Measurements from ENCODE around the gene MYH9. TPM values are rescaled to one million over a fixed set of nuclear protein-coding genes. Genes with fewer than 3 reads are reported as not detected.

Gene MYH9
- 100 to 1,000 TPM; 241 to 387 (median 358) TPM for total RNA-seq

DNA sequence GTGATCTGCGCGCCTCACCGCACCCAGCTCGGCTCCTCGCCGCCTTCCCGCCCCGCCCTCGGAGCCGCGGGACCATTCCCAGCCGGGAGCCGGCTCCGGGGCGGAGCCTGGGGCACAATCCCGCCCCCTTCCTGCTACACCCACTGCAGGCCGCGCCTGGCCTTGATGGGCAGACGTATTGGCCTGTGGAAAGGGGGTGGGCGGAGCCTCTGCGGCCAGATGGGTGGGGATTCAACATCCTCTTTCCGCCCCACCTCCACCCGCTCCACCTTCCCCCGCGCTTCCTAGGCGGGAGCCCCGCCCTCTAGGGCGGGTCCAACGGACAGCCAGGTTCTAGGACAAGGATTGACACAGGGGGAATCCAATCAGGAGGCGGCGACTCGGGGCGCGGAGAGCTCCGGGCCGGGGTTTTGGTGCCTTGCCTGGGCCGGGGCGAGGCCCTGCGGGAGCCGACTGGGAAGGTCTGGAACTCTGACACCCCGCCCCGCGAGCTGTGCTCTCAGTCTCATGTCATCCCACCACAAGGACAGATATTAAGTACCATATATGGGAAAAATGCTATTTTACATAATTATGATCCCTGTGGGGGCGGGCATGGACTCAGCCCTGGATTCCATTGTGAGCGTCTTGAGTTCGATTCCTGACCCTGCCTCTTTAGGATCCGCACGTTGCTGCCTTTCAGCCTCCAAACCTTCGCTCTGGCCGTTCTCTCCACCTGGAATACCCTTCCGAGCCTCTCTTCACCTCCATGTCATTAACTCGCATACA lies at the start of gene MYH9:
Gene MYH9 (minus strand): TSS at position 9 of the 768 bp plus-strand sequence. CDS start 38,731 bp downstream, outside the sequence.
- peak; percentile 100 for DNase-seq (ENCODE audit: extremely low spot score)
- Histone ChIP-seq H3K36me3 (peaks cover 0 to 5% (median 0%) of the 10 kb centered on the region in 4 donors), H3K27me3 (no peaks in the 10 kb centered on the region), H3K27ac (replicated peaks in 1 of 4) (peak within 1 kb of the TSS; percentile 95 to 100 (median 98)), H3K9me3 (no peaks in the 10 kb centered on the region), H3K4me3 (peak within 1 kb of the TSS; percentile 73 to 94 (median 84)), H3K4me1 (peaks cover 14 to 49% (median 35%) of the 10 kb centered on the region in 4 donors)
- TF ChIP-seq EP300 (IDR thresholded peaks at IDR 0.05) (no peak), POLR2AphosphoS5 (IDR thresholded peaks at IDR 0.05) (peak in 1 of 2 donors; percentile 98), POLR2A (IDR thresholded peaks at IDR 0.05; ENCODE audit: low read depth) (no peak)
- TF ChIP-seq, protein P1, sequence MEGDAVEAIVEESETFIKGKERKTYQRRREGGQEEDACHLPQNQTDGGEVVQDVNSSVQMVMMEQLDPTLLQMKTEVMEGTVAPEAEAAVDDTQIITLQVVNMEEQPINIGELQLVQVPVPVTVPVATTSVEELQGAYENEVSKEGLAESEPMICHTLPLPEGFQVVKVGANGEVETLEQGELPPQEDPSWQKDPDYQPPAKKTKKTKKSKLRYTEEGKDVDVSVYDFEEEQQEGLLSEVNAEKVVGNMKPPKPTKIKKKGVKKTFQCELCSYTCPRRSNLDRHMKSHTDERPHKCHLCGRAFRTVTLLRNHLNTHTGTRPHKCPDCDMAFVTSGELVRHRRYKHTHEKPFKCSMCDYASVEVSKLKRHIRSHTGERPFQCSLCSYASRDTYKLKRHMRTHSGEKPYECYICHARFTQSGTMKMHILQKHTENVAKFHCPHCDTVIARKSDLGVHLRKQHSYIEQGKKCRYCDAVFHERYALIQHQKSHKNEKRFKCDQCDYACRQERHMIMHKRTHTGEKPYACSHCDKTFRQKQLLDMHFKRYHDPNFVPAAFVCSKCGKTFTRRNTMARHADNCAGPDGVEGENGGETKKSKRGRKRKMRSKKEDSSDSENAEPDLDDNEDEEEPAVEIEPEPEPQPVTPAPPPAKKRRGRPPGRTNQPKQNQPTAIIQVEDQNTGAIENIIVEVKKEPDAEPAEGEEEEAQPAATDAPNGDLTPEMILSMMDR (IDR thresholded peaks at IDR 0.05), result peak in 1 of 3 experiments; percentile 2
- intact Hi-C loops (cut with DNase I), result loop anchor here (2.0 to 5.0 kb wide), 2 partner anchors 57 to 79 kb away; no protein-coding TSS in a partner anchor
- WGBS, result 5% methylated on average over 23 of the region's 52 CpGs

GRCh38 chr22:36435516-36436415 lies 48.0 kb upstream of the MYH9 start:
- intact Hi-C loops (cut with DNase I), result no loop called here
- Histone ChIP-seq H3K27ac (replicated peaks in 1 of 4) (peak overlapping the region in 2 of 4 donors; percentile 27 to 49), H3K36me3 (no peaks in the 10 kb centered on the region), H3K9me3 (no peaks in the 10 kb centered on the region), H3K27me3 (no peaks in the 10 kb centered on the region), H3K4me1 (peaks cover 0 to 43% (median 17%) of the 10 kb centered on the region in 4 donors), H3K4me3 (no peak overlapping the region)
- no peak for DNase-seq (ENCODE audit: extremely low spot score)
- 57% methylated on average over 16 of the region's 16 CpGs for whole genome bisulfite sequencing
- TF ChIP-seq, protein P1 (IDR thresholded peaks at IDR 0.05), result no peak
- no peak for TF ChIP-seq EP300 (IDR thresholded peaks at IDR 0.05)
- TF ChIP-seq POLR2AphosphoS5 (IDR thresholded peaks at IDR 0.05), result no peak
- TF ChIP-seq POLR2A (IDR thresholded peaks at IDR 0.05; ENCODE audit: low read depth), result no peak

DNA sequence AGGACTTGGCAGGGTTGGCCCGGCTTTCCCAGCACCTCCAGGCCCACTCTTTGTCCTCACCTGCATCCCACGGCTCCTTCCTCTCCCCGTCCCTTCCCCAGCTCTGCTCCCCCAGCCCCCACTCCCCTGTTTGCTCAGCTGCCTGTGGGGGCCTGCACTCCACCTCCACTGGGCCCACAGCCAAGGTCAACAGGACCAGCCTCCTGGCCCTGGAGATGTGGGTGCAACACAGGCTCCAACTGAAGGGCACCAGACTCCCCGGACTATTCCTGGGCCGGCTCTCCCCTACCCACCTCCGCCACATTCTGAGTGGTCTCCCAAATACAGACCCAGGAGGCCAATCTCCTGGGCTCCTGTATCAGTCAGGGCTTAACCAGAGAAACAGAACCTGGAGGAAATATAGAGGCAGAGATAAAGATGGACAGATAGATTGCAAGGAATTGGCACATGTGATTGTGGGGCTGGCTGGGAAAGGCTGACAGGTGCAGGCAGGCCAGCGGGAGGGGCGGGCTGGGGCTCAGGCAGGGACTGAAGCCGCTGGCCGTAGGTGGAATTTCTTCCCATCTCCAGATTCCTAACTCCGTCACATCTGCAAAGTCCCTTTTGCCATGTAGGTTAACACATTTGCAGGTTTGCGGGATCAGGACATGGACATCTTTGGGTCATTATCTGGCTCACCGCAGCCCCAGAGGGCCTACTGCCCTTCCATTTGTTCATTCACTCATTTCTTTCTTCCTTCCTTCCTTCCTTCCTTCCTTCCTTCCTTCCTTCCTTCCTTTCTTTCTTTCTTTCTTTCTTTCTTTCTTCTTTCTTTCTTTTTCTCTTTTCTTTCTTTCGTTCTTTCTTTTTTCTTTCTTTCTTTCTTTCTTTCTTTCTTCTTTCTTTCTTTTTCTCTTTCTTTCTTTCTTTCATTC lies 45.8 kb upstream of the MYH9 start:
- peaks cover 0 to 29% (median 10%) of the 10 kb centered on the region in 4 donors for H3K4me1 ChIP-seq
- no peak overlapping the region for H3K27ac ChIP-seq (replicated peaks in 1 of 4)
- intact Hi-C loops (cut with DNase I), result no loop called here
- no peaks in the 10 kb centered on the region for H3K27me3 ChIP-seq
- H3K4me3 ChIP-seq, result no peak overlapping the region
- H3K9me3 ChIP-seq, result no peaks in the 10 kb centered on the region
- DNase-seq (ENCODE audit: extremely low spot score), result no peak
- TF ChIP-seq EP300 (IDR thresholded peaks at IDR 0.05) (no peak), POLR2A (IDR thresholded peaks at IDR 0.05; ENCODE audit: low read depth) (no peak), POLR2AphosphoS5 (IDR thresholded peaks at IDR 0.05) (no peak)
- TF ChIP-seq, protein P1 (IDR thresholded peaks at IDR 0.05), result no peak
- 64% methylated on average over 13 of the region's 14 CpGs for WGBS
- H3K36me3 ChIP-seq, result no peaks in the 10 kb centered on the region

Data from esophagus muscularis mucosa (tissue), 4 donors.